ENCODE measurements around the gene DYNLT5. TPM values are rescaled to one million over a fixed set of nuclear protein-coding genes. Genes with fewer than 3 reads are reported as not detected.

The DYNLT5 gene
- total and polyA plus RNA-seq, 2 donors (not counting 1 experiment from before 2014, with no cell fraction given): 0.32 to 0.50 TPM

DNA sequence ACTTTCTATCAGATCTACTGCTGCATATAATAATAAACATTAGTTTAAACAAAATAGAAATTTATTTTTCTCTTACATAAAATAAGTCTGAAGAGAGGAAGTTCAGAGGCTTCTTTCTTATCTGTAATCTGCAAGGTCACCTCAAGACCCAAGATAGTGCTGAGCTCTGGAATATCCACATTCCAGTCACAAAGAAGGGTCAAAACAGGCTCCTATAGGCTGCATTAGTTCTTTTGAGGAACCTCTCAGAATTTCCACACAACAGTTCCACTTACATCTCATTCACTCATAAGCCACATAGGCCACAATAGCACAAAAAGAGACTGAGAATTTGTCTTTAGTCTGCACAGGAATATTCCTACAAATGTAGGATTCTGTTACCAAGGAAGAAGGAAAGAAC lies 15.4 kb downstream of the DYNLT5 start:
- Histone ChIP-seq H3K4me1 (ENCODE audit: control insufficient read depth, extremely low read depth, insufficient read depth, low read length) (no peaks in the 10 kb centered on the region), H3K9me3 (ENCODE audit: control insufficient read depth, insufficient read depth, low read depth, low read length) (no peaks in the 10 kb centered on the region), H2AFZ (ENCODE audit: low read length) (no peak overlapping the region), H3K4me3 (replicated peaks in 1 of 4; ENCODE audit: control extremely low read depth in 1 of 4, insufficient read depth in 1 of 4, low read depth in 3 of 4, low read length in 4 of 4) (no peak overlapping the region), H3K27me3 (ENCODE audit: control insufficient read depth, insufficient read depth, low read length) (no peaks in the 10 kb centered on the region), H3K9ac (ENCODE audit: insufficient read depth, low read length) (no peak overlapping the region), H3K4me2 (ENCODE audit: extremely low read depth, insufficient read depth, low read length) (no peak overlapping the region), H3K79me2 (ENCODE audit: control insufficient read depth, insufficient read depth, low read length) (no peaks in the 10 kb centered on the region), H3K27ac (ENCODE audit: insufficient read depth, low read length) (no peak overlapping the region), H3K36me3 (ENCODE audit: control insufficient read depth, insufficient read depth, low read length) (no peaks in the 10 kb centered on the region), H4K20me1 (ENCODE audit: control insufficient read depth, extremely low read depth, insufficient read depth, low read length) (no peaks in the 10 kb centered on the region)
- TF ChIP-seq, protein P1, sequence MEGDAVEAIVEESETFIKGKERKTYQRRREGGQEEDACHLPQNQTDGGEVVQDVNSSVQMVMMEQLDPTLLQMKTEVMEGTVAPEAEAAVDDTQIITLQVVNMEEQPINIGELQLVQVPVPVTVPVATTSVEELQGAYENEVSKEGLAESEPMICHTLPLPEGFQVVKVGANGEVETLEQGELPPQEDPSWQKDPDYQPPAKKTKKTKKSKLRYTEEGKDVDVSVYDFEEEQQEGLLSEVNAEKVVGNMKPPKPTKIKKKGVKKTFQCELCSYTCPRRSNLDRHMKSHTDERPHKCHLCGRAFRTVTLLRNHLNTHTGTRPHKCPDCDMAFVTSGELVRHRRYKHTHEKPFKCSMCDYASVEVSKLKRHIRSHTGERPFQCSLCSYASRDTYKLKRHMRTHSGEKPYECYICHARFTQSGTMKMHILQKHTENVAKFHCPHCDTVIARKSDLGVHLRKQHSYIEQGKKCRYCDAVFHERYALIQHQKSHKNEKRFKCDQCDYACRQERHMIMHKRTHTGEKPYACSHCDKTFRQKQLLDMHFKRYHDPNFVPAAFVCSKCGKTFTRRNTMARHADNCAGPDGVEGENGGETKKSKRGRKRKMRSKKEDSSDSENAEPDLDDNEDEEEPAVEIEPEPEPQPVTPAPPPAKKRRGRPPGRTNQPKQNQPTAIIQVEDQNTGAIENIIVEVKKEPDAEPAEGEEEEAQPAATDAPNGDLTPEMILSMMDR (conservative IDR thresholded peaks at IDR 0.05 in 1 of 2, IDR thresholded peaks at IDR 0.05 in 1 of 2; ENCODE audit: low read depth in 1 of 2, low read length in 2 of 2): no peak
- no peak for TF ChIP-seq EZH2 (IDR thresholded peaks at IDR 0.05; ENCODE audit: low read length, missing control alignments)
- DNase-seq (ENCODE audit: low read depth in 2 of 2): no peak

DNA sequence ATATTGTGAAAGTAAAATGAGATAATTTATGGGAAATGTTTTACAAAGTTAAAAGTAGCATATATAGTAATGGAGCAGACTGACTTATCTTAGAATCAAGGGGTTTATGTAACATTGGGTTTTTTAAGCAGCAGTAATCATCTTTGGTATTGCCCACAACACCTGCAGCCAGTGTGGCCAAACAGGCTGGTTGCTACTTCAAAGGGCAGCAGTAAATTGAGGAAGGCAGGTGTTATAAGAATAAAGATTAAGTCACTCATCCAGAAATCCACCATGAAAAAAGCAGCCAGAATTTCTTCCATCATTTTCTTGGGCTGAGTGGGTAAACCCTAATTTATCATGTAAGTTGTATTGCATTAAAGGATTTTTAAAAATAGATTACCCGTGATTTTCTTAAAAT lies 16.7 kb downstream of the DYNLT5 start:
- no peak overlapping the region for H3K4me3 ChIP-seq (replicated peaks in 1 of 4; ENCODE audit: control extremely low read depth in 1 of 4, insufficient read depth in 1 of 4, low read depth in 3 of 4, low read length in 4 of 4)
- H3K27me3 ChIP-seq (ENCODE audit: control insufficient read depth, insufficient read depth, low read length): no peaks in the 10 kb centered on the region
- H3K27ac ChIP-seq (ENCODE audit: insufficient read depth, low read length): no peak overlapping the region
- no peak overlapping the region for H2AFZ ChIP-seq (ENCODE audit: low read length)
- no peaks in the 10 kb centered on the region for H3K79me2 ChIP-seq (ENCODE audit: control insufficient read depth, insufficient read depth, low read length)
- no peaks in the 10 kb centered on the region for H3K4me1 ChIP-seq (ENCODE audit: control insufficient read depth, extremely low read depth, insufficient read depth, low read length)
- no peak overlapping the region for H3K4me2 ChIP-seq (ENCODE audit: extremely low read depth, insufficient read depth, low read length)
- no peaks in the 10 kb centered on the region for H3K9me3 ChIP-seq (ENCODE audit: control insufficient read depth, insufficient read depth, low read depth, low read length)
- no peaks in the 10 kb centered on the region for H4K20me1 ChIP-seq (ENCODE audit: control insufficient read depth, extremely low read depth, insufficient read depth, low read length)
- no peak overlapping the region for H3K9ac ChIP-seq (ENCODE audit: insufficient read depth, low read length)
- TF ChIP-seq, protein P1 (conservative IDR thresholded peaks at IDR 0.05 in 1 of 2, IDR thresholded peaks at IDR 0.05 in 1 of 2; ENCODE audit: low read depth in 1 of 2, low read length in 2 of 2): no peak
- no peak for TF ChIP-seq EZH2 (IDR thresholded peaks at IDR 0.05; ENCODE audit: low read length, missing control alignments)
- no peaks in the 10 kb centered on the region for H3K36me3 ChIP-seq (ENCODE audit: control insufficient read depth, insufficient read depth, low read length)
- DNase-seq (ENCODE audit: low read depth in 2 of 2): no peak

DNA sequence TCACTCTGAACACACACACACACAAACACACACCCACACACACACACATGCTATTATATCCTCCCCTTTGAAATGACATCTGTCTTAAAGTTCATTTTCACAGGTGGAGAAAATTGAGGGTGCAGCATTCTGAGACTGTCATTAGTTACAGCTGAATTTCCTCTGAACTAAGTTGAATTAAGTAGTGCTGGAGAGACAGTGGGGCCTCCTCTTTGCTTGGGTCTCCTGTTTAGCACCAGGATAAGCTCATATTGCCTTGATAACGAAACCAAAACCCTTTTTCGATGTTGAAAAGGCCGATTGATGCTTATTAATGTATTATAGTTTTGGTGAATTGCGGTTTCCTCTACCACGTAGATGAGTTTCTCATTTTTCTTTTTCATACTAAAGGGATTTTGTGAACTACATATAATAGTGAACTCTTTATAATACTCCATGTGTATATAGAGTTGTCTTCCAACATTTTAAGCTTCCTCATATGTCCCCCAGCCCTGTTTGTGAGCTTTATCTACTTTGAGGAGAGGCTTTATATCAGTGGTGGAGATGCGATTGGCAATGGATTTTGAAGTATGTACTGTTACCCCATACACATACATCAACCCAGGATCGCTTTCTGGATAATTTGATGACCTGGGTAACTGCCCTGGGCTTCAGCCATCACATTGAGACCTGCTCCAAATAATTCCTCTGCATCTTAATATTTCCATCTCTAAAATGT lies 17.4 kb downstream of the DYNLT5 start:
- H3K79me2 ChIP-seq (ENCODE audit: control insufficient read depth, insufficient read depth, low read length): no peaks in the 10 kb centered on the region
- H3K27me3 ChIP-seq (ENCODE audit: control insufficient read depth, insufficient read depth, low read length): no peaks in the 10 kb centered on the region
- H3K4me2 ChIP-seq (ENCODE audit: extremely low read depth, insufficient read depth, low read length): no peak overlapping the region
- H3K4me1 ChIP-seq (ENCODE audit: control insufficient read depth, extremely low read depth, insufficient read depth, low read length): no peaks in the 10 kb centered on the region
- TF ChIP-seq, protein P1 (conservative IDR thresholded peaks at IDR 0.05 in 1 of 2, IDR thresholded peaks at IDR 0.05 in 1 of 2; ENCODE audit: low read depth in 1 of 2, low read length in 2 of 2): no peak
- TF ChIP-seq EZH2 (IDR thresholded peaks at IDR 0.05; ENCODE audit: low read length, missing control alignments): no peak
- H3K27ac ChIP-seq (ENCODE audit: insufficient read depth, low read length): no peak overlapping the region
- DNase-seq (ENCODE audit: low read depth in 2 of 2): no peak
- no peak overlapping the region for H2AFZ ChIP-seq (ENCODE audit: low read length)
- H4K20me1 ChIP-seq (ENCODE audit: control insufficient read depth, extremely low read depth, insufficient read depth, low read length): no peaks in the 10 kb centered on the region
- no peak overlapping the region for H3K4me3 ChIP-seq (replicated peaks in 1 of 4; ENCODE audit: control extremely low read depth in 1 of 4, insufficient read depth in 1 of 4, low read depth in 3 of 4, low read length in 4 of 4)
- no peaks in the 10 kb centered on the region for H3K9me3 ChIP-seq (ENCODE audit: control insufficient read depth, insufficient read depth, low read depth, low read length)
- no peak overlapping the region for H3K9ac ChIP-seq (ENCODE audit: insufficient read depth, low read length)
- H3K36me3 ChIP-seq (ENCODE audit: control insufficient read depth, insufficient read depth, low read length): no peaks in the 10 kb centered on the region

Measured in fibroblast of lung (primary cell).